HEK293 (cell line): ENCODE results near the gene CAMK2B.

Experiments used
- CTCF ChIA-PET: fragments of 350-600 bp; formaldehyde crosslinking; extraction: SDS; loops from one replicate; lab custom pipeline; 2021; ENCODE audit warnings: antibody characterized with exemption; lab: Yijun Ruan, JAX
- POLR2A ChIA-PET: fragments of 300-600 bp; formaldehyde crosslinking; extraction: SDS; loops from one replicate; lab custom pipeline; 2020; ENCODE audit warnings: antibody characterized with exemption, inconsistent platforms; lab: Yijun Ruan, JAX
- H3K27ac ChIP-seq: fragments of 200-500 bp; sonication (Bioruptor generic); 2 replicates; pipeline ENCODE4 v1.5.1; 2014; ENCODE audit warnings: low read depth, low read length, control low read depth, inconsistent platforms; ENCODE audit errors: extremely low read depth
- H3K36me3 ChIP-seq, 2 experiments: fragments of 200-500 bp in 1 of 2; sonication (Bioruptor generic) in 1 of 2; 1 replicate in 1 of 2; 2 replicates in 1 of 2; pipeline ENCODE4 v1.5.1; 2014 to 2017; ENCODE audit warnings: inconsistent platforms in 2 of 2, low read length in 2 of 2; ENCODE audit not compliant: control insufficient read depth in 2 of 2, insufficient read depth in 1 of 2
- H3K4me1 ChIP-seq: fragments of 200-500 bp; sonication (Bioruptor generic); 2 replicates; pipeline ENCODE4 v1.5.1; 2014; ENCODE audit warnings: mild to moderate bottlenecking, low read length, inconsistent platforms; ENCODE audit not compliant: control insufficient read depth, insufficient read depth
- H3K4me3 ChIP-seq: 2 replicates; pipeline ENCODE4 v1.5.1; 2011; ENCODE audit warnings: low read depth, mild to moderate bottlenecking, control low read depth, low read length, moderate library complexity
- H3K9me3 ChIP-seq: fragments of 200-500 bp; sonication (Bioruptor generic); 2 replicates; pipeline ENCODE4 v1.5.1; 2014; ENCODE audit warnings: low read depth, low read length, inconsistent platforms; ENCODE audit not compliant: control insufficient read depth, insufficient read depth
- EGR2 ChIP-seq: fragments of 450-650 bp; formaldehyde crosslinking; IDR thresholded peaks from 2 replicates; pipeline ENCODE4 v1.5.1; 2016; ENCODE audit warnings: low read depth, missing biosample characterization, missing genetic modification characterization
- GLIS1 ChIP-seq: fragments of 450-650 bp; formaldehyde crosslinking; IDR thresholded peaks from 2 replicates; pipeline ENCODE4 v1.5.1; 2016; ENCODE audit warnings: missing biosample characterization, missing genetic modification characterization
- GLIS2 ChIP-seq: fragments of 450-650 bp; formaldehyde crosslinking; IDR thresholded peaks from 2 replicates; pipeline ENCODE4 v1.5.1; 2016; ENCODE audit warnings: missing biosample characterization, missing genetic modification characterization
- INSM2 ChIP-seq: fragments of 450-650 bp; formaldehyde crosslinking; IDR thresholded peaks from 2 replicates; pipeline ENCODE4 v1.5.1; 2016; ENCODE audit warnings: missing biosample characterization, missing genetic modification characterization
- KLF9 ChIP-seq: fragments of 450-650 bp; formaldehyde crosslinking; IDR thresholded peaks from 2 replicates; pipeline ENCODE4 v1.5.1; 2016; ENCODE audit warnings: missing biosample characterization, missing genetic modification characterization, low read depth
- SALL2 ChIP-seq: fragments of 450-650 bp; formaldehyde crosslinking; IDR thresholded peaks from 2 replicates; pipeline ENCODE4 v1.5.0; 2017; ENCODE audit warnings: missing biosample characterization, mild to moderate bottlenecking, missing genetic modification characterization, borderline replicate concordance
- SCRT1 ChIP-seq: fragments of 450-650 bp; formaldehyde crosslinking; IDR thresholded peaks from 2 replicates; pipeline ENCODE4 v1.5.1; 2016; ENCODE audit warnings: missing biosample characterization, missing genetic modification characterization, borderline replicate concordance
- SP2 ChIP-seq: fragments of 450-650 bp; formaldehyde crosslinking; IDR thresholded peaks from 2 replicates; pipeline ENCODE4 v1.5.1; 2016; ENCODE audit warnings: missing biosample characterization, missing genetic modification characterization
- SP3 ChIP-seq: fragments of 450-650 bp; formaldehyde crosslinking; IDR thresholded peaks from 2 replicates; pipeline ENCODE4 v1.5.1; 2016; ENCODE audit warnings: missing biosample characterization, missing genetic modification characterization
- TCF7L2 ChIP-seq: IDR thresholded peaks from 2 replicates; pipeline ENCODE4 v1.6.1; 2011; ENCODE audit warnings: low read depth, mild to moderate bottlenecking, inconsistent platforms, low read length, moderate library complexity, borderline replicate concordance
- WT1 ChIP-seq: fragments of 450-650 bp; formaldehyde crosslinking; IDR thresholded peaks from 2 replicates; pipeline ENCODE4 v1.5.1; 2016; ENCODE audit warnings: missing biosample characterization, missing genetic modification characterization
- ZBTB7A ChIP-seq: fragments of 450-650 bp; formaldehyde crosslinking; IDR thresholded peaks from 2 replicates; pipeline ENCODE4 v1.5.1; 2016; ENCODE audit warnings: low read depth, missing biosample characterization, missing genetic modification characterization
- ZFP69B ChIP-seq: fragments of 450-650 bp; formaldehyde crosslinking; IDR thresholded peaks from 2 replicates; pipeline ENCODE4 v1.5.1; 2016; ENCODE audit warnings: missing biosample characterization, missing genetic modification characterization
- ZIC2 ChIP-seq: fragments of 450-650 bp; formaldehyde crosslinking; IDR thresholded peaks from 2 replicates; pipeline ENCODE4 v1.5.1; 2016; ENCODE audit warnings: missing biosample characterization, missing genetic modification characterization
- ZNF140 ChIP-seq: fragments of 450-650 bp; formaldehyde crosslinking; IDR thresholded peaks from 2 replicates; pipeline ENCODE4 v1.5.1; 2016; ENCODE audit warnings: missing biosample characterization, missing genetic modification characterization
- ZNF184 ChIP-seq: fragments of 450-650 bp; IDR thresholded peaks from 2 replicates; pipeline ENCODE4 v1.5.1; 2018; ENCODE audit warnings: missing biosample characterization, mild to moderate bottlenecking, missing genetic modification characterization
- ZNF211 ChIP-seq: fragments of 450-650 bp; formaldehyde crosslinking; IDR thresholded peaks from 2 replicates; pipeline ENCODE4 v1.5.1; 2016; ENCODE audit warnings: low read depth, missing biosample characterization, missing genetic modification characterization
- ZNF223 ChIP-seq: fragments of 450-650 bp; formaldehyde crosslinking; IDR thresholded peaks from 2 replicates; pipeline ENCODE4 v1.5.1; 2016; ENCODE audit warnings: missing biosample characterization, missing genetic modification characterization
- ZNF391 ChIP-seq: fragments of 450-650 bp; formaldehyde crosslinking; IDR thresholded peaks from 2 replicates; pipeline ENCODE4 v1.5.1; 2016; ENCODE audit warnings: low read depth, missing biosample characterization, missing genetic modification characterization, borderline replicate concordance
- ZNF398 ChIP-seq: fragments of 450-650 bp; formaldehyde crosslinking; IDR thresholded peaks from 2 replicates; pipeline ENCODE4 v1.5.1; 2017; ENCODE audit warnings: missing biosample characterization, missing genetic modification characterization
- ZNF701 ChIP-seq: fragments of 450-650 bp; formaldehyde crosslinking; IDR thresholded peaks from 2 replicates; pipeline ENCODE4 v1.5.1; 2016; ENCODE audit warnings: missing biosample characterization, missing genetic modification characterization
- ZNF792 ChIP-seq: fragments of 450-650 bp; formaldehyde crosslinking; IDR thresholded peaks from 2 replicates; pipeline ENCODE4 v1.5.1; 2016; ENCODE audit warnings: missing biosample characterization, missing genetic modification characterization
- TF ChIP-seq, protein P1 (sequence below): fragments of 450-650 bp; formaldehyde crosslinking; IDR thresholded peaks from 2 replicates; pipeline ENCODE4 v1.5.1; 2016; ENCODE audit warnings: missing biosample characterization, missing genetic modification characterization

CAMK2B gene

DNA sequence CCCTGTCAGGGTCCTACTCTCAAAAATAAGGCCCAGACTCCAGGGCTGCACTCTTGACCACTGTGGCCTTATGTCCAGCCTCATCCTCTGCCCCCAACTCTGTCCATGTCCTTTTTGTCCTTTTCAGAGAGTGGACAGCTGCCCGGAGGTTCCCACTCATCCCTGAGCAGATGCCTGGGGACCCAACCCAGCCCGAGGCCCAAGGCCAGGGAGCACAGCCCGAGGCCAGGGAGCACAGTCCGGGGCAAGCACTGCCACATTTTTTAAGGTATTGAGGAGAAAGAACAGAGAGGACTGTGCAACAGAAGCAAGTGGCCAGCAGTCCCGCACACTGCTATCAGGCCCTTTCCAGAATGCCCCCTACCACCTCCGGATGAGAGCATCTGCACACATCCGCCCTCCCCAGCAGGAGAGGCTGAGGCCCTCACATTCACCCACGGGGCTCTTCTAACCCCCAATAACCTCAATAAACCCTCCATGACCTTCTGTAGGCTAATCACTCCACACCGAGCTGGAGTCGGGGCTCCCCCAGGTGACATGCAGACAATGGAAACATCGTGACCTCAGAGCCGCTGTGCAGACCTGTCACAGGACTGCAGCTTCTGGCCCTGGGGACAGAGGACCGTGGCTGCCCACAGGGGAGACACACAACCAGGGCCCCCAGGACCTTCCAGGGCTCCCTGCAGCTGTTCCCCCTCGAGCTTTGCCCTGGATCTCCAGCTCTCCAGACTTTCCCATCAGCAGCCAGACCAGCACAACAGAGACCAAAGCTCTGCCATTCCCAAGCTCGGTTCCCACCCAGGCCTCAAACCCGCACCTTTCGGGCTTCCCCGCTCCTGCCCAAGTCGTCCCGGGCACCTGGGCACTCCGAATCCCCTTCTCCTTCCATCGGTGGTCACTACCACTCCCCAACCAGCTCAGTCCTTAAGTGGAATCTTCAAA lies 51.4 kb downstream of the CAMK2B start (continued):
- TF ChIP-seq INSM2 (tag by site-specific recombination) (no peak), SALL2 (tag by site-specific recombination) (no peak), ZNF184 (no peak), ZIC2 (tag by site-specific recombination) (0 out of 2 replicates have a peak, but pooled peaks have one; percentile 11), EGR2 (tag by site-specific recombination) (0 out of 2 replicates have a peak, but pooled peaks have one; percentile 13)

DNA sequence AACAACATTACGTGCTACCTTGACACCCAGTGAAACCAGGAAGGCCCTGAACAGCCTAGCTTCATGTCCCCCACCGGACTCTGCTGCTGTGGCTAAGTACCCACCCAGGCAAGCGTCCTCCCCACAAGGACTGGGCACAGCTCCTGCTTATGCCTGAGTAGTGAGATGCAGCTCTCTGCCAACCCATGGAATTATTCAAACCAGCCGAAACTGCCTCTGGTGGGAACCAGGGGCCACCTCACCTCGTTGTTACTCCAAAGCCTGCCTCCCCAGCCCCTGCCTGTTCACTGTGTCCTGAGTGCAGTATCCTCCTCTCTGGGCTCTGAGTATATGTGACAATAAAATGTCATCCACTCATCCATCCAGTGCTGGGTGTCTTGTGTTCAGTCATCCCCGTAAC lies 52.4 kb downstream of the CAMK2B start:
- ChIA-PET POLR2A (no interaction called here), CTCF (interaction anchor here (0.6 to 0.7 kb wide), 2 partner anchors 32 to 332 kb away, joined by 4 to 5 read pairs; no protein-coding TSS in a partner anchor)
- no peak overlapping the region for H3K4me3 ChIP-seq
- no peaks in the 10 kb centered on the region for H3K4me1 ChIP-seq
- H3K9me3 ChIP-seq = no peaks in the 10 kb centered on the region
- no peak overlapping the region for H3K27ac ChIP-seq
- no peaks in the 10 kb centered on the region for H3K36me3 ChIP-seq
- TF ChIP-seq ZFP69B (tag by site-specific recombination) (no peak), SP2 (no peak), WT1 (tag by site-specific recombination) (no peak), ZNF211 (tag by site-specific recombination) (no peak)

DNA sequence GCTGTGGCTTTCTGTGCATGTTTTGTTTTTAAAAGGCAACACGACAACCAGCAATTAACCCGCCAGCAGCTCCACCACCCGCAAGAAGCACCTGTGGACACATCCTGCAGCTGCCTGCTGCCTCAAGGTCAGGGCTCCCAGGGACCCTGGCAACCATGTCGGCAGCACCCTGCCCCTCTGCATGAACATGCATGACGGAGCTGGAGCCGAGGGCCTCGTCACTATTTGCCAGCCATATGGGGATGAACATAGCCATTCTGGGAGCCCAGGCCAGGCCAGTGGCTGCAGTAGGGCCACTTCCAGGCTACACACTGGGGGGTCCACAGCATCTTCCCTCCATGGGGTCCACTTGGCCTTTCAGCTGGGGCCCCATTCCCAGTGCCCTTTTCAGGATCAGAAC lies 52.9 kb downstream of the CAMK2B start:
- Histone ChIP-seq H3K4me1 (no peaks in the 10 kb centered on the region), H3K27ac (no peak overlapping the region), H3K4me3 (no peak overlapping the region), H3K9me3 (no peaks in the 10 kb centered on the region), H3K36me3 (no peaks in the 10 kb centered on the region)
- no peak for TF ChIP-seq ZBTB7A (tag by site-specific recombination)
- TF ChIP-seq ZIC2 (tag by site-specific recombination) = peak; percentile 30; the same call in 1 of the 2 replicates
- no peak for TF ChIP-seq SP3 (tag by site-specific recombination)
- POLR2A ChIA-PET = no interaction called here
- CTCF ChIA-PET = interaction anchor here (0.6 to 0.7 kb wide), 2 partner anchors 31 to 331 kb away, joined by 4 to 5 read pairs; no protein-coding TSS in a partner anchor

DNA sequence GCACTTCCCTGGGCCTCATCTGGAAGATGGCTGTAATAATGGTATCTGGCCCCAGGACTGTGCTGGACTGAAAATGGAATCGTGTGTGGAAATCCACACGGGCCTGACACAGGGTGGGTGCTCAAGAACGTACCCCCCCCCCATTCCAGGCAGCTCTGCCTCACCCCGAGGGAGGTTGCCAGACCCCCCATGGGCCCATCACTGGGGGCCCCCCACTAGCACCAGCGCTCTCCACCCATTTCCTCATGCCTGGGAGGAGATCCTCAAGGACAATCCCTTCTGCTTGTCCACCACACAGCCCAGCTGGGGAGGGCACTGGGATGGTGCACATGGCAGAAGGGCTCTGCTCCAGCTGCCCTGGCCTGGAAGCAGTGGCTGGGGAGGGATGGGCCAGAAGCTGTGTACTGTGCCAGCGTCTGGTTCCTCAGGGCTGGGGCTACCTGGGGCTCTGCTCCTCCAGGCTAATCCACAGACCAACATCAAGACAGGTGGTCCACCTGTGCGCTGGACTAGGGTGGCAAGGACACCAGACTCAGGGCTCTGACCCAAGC lies 55.4 kb downstream of the CAMK2B start:
- ChIA-PET POLR2A (no interaction called here), CTCF (no interaction called here)
- Histone ChIP-seq H3K27ac (no peak overlapping the region), H3K4me1 (no peaks in the 10 kb centered on the region), H3K9me3 (no peaks in the 10 kb centered on the region), H3K36me3 (no peaks in the 10 kb centered on the region), H3K4me3 (no peak overlapping the region)
- TF ChIP-seq TCF7L2 = no peak
- TF ChIP-seq SP2 = no peak
- TF ChIP-seq GLIS2 (tag by site-specific recombination) = peak; percentile 51; the same call in 1 of the 2 replicates
- no peak for TF ChIP-seq ZBTB7A (tag by site-specific recombination)
- no peak for TF ChIP-seq ZNF398 (tag by site-specific recombination)
- no peak for TF ChIP-seq ZNF140 (tag by site-specific recombination)
- TF ChIP-seq ZNF792 (tag by site-specific recombination) = no peak
- no peak for TF ChIP-seq ZNF391 (tag by site-specific recombination)
- TF ChIP-seq, protein P1, sequence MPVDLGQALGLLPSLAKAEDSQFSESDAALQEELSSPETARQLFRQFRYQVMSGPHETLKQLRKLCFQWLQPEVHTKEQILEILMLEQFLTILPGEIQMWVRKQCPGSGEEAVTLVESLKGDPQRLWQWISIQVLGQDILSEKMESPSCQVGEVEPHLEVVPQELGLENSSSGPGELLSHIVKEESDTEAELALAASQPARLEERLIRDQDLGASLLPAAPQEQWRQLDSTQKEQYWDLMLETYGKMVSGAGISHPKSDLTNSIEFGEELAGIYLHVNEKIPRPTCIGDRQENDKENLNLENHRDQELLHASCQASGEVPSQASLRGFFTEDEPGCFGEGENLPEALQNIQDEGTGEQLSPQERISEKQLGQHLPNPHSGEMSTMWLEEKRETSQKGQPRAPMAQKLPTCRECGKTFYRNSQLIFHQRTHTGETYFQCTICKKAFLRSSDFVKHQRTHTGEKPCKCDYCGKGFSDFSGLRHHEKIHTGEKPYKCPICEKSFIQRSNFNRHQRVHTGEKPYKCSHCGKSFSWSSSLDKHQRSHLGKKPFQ (tag by site-specific recombination) = no peak
- TF ChIP-seq EGR2 (tag by site-specific recombination) = no peak
- no peak for TF ChIP-seq ZNF223
- TF ChIP-seq SCRT1 (tag by site-specific recombination) = peak; percentile 61; the same call in 1 of the 2 replicates
- no peak for TF ChIP-seq ZNF701
- TF ChIP-seq KLF9 = no peak
- TF ChIP-seq ZFP69B (tag by site-specific recombination) = no peak
- peak; percentile 82 for TF ChIP-seq GLIS1 (tag by site-specific recombination)
